Measurements from ENCODE around the gene DDX27.

Gene DDX27

GRCh38 chr20:49268600-49269365, 49.6 kb downstream of the DDX27 start:
- peak; percentile 46 for DNase-seq (ENCODE audit: low read depth, low spot score)
- TF ChIP-seq CTCF (IDR thresholded peaks at IDR 0.05; ENCODE audit: low read depth, low read length): no peak
- no peak overlapping the region for H3K4me3 ChIP-seq (ENCODE audit: low read depth, low read length)
- in situ Hi-C loops (cut with HindIII; ENCODE audit: low sequenced_read_pairs): no loop called here

GRCh38 chr20:49270177-49270576, 51.0 kb downstream of the DDX27 start:
- no peak for DNase-seq (ENCODE audit: low read depth, low spot score)
- no peak for TF ChIP-seq CTCF (IDR thresholded peaks at IDR 0.05; ENCODE audit: low read depth, low read length)
- in situ Hi-C loops (cut with HindIII; ENCODE audit: low sequenced_read_pairs): no loop called here
- no peak overlapping the region for H3K4me3 ChIP-seq (ENCODE audit: low read depth, low read length)

GRCh38 chr20:49270736-49271135, 51.5 kb downstream of the DDX27 start:
- TF ChIP-seq CTCF (IDR thresholded peaks at IDR 0.05; ENCODE audit: low read depth, low read length): no peak
- H3K4me3 ChIP-seq (ENCODE audit: low read depth, low read length): no peak overlapping the region
- DNase-seq (ENCODE audit: low read depth, low spot score): no peak
- in situ Hi-C loops (cut with HindIII; ENCODE audit: low sequenced_read_pairs): no loop called here

- no peak overlapping the region for H3K4me3 ChIP-seq (ENCODE audit: low read depth, low read length)
- TF ChIP-seq CTCF (IDR thresholded peaks at IDR 0.05; ENCODE audit: low read depth, low read length): no peak
- in situ Hi-C loops (cut with HindIII; ENCODE audit: low sequenced_read_pairs): no loop called here
- DNase-seq (ENCODE audit: low read depth, low spot score): no peak
These were observed 53.4 kb downstream of the DDX27 start for GRCh38 chr20:49272654-49273053.

- in situ Hi-C loops (cut with HindIII; ENCODE audit: low sequenced_read_pairs): no loop called here
- no peak for DNase-seq (ENCODE audit: low read depth, low spot score)
- H3K4me3 ChIP-seq (ENCODE audit: low read depth, low read length): no peak overlapping the region
- TF ChIP-seq CTCF (IDR thresholded peaks at IDR 0.05; ENCODE audit: low read depth, low read length): no peak
These were observed 54.6 kb downstream of the DDX27 start for GRCh38 chr20:49273696-49274277.

GRCh38 chr20:49275216-49275615, 56.0 kb downstream of the DDX27 start:
- no peak for DNase-seq (ENCODE audit: low read depth, low spot score)
- no peak for TF ChIP-seq CTCF (IDR thresholded peaks at IDR 0.05; ENCODE audit: low read depth, low read length)
- no peak overlapping the region for H3K4me3 ChIP-seq (ENCODE audit: low read depth, low read length)
- in situ Hi-C loops (cut with HindIII; ENCODE audit: low sequenced_read_pairs): no loop called here

All from astrocyte of the spinal cord (primary cell).